GM19193 (cell line): ENCODE data around the gene UGT3A1.

Source experiments
- POLR2A ChIP-seq: IDR thresholded peaks from 4 replicates; pipeline ENCODE4 v1.6.1; 2011; ENCODE audit not compliant: insufficient read depth, insufficient read length; ENCODE audit errors: extremely low read depth

Gene UGT3A1, protein sequence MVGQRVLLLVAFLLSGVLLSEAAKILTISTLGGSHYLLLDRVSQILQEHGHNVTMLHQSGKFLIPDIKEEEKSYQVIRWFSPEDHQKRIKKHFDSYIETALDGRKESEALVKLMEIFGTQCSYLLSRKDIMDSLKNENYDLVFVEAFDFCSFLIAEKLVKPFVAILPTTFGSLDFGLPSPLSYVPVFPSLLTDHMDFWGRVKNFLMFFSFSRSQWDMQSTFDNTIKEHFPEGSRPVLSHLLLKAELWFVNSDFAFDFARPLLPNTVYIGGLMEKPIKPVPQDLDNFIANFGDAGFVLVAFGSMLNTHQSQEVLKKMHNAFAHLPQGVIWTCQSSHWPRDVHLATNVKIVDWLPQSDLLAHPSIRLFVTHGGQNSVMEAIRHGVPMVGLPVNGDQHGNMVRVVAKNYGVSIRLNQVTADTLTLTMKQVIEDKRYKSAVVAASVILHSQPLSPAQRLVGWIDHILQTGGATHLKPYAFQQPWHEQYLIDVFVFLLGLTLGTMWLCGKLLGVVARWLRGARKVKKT

DNA sequence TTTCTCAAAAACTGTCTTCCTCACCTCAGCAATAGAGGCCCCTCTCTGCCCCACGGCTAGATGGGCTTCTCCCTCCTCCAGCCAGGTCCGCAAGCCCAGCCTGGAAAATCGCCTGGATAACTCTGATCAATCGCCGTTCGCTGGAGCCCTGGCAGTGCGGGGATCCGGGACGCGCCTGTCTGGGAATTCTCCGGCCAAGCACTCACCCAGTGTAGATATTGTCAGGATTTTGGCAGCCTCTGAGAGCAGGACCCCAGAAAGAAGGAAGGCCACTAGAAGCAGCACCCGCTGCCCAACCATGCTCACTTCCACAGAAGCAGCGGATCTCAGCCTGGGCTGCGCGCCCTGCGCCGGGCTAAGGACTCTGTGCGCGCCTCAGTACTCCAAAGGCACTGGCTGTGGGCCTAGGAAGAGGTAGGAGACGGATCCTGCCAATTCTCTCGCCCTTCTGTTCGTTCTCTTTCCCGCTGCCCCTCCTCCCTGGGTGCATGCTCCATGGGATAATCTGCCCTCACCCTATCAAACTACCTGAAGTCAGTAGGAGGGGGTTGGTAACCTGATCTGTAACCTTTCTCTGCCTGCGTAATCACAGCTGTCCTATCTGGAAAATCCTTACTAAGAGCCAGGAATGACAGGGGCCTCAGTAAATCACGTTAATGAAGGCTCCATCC, at the start of gene UGT3A1:
Gene UGT3A1 (minus strand): TSS at position 450 of the 671 bp plus-strand sequence. CDS start 150 bp downstream, at position 300.
- no peak for TF ChIP-seq POLR2A

DNA sequence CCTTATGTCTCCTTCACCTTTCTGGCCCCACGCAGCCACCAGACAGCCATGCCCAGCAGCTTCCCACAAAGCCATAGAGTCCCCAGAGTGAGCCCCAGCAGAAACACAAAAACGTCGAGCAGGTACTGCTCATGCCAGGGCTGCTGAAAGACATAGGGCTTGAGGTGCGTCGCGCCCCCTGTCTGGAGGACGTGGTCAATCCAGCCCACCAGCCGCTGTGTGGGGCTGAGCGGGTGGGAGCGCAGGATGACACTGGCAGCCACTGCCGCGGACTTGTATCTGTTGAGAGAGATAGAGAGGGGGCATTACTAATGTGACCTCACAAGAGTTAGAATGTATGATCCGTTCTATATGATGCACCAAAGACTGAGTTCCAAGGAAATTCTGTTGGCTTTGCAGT, 44.5 kb upstream of the UGT3A1 start:
- no peak for TF ChIP-seq POLR2A

DNA sequence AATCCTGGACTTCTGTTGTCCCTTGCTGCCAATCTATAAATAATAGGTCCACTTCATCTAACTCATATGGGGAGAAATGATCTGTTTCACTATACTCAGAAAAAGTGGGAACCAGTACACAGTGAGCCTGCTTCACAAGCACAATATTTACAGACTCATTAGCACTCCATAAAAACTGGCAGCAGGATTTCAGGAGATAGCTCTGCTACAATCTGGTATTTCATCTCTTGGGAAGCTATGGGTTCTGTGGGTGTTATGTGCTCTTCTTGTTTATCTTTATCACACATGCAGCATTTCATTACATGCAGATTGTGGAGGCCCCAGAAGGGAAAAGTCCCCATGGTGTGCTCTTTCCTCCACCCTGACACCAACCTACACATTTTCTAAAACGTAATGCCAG, 42.3 kb upstream of the UGT3A1 start:
- no peak for TF ChIP-seq POLR2A

DNA sequence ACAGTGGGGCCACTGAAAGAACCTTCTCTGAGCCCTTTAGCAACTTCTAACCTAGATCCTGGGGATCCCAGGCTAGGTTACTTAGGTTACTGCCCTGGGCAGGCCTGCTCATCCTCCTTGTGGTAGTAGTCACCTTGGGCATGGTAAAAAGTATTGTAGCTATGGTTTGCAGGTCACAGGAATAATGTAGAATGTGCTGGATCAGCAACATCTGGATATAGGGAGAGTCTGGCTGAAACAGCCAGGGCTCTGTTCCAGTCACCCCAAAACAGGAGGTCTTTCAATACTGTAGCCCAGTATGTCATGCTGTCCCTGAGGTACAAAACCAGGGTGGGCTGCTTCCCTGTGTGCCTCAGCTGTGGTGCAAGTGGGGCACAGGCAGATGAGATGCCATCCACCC, 41.9 kb upstream of the UGT3A1 start:
- TF ChIP-seq POLR2A: no peak

DNA sequence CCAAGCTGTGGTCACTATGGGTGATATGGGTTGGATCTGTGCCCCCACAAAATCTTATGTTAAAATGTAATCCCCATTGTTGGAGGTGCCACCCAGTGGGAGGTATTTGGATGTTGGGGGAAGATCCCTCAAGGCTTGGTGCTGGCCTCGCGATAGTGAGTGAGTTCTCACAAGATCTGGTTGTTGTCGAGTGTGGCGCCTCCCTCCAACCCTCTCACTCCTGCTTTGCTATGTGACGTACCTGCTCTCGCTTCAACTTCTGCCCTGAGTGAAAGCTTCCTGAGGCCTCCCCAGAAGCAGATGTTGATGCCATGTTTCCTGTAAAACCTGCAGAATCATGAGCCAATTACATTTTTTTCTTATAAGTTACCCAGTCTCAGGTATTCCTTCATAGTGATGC, 40.0 kb upstream of the UGT3A1 start:
- no peak for TF ChIP-seq POLR2A

DNA sequence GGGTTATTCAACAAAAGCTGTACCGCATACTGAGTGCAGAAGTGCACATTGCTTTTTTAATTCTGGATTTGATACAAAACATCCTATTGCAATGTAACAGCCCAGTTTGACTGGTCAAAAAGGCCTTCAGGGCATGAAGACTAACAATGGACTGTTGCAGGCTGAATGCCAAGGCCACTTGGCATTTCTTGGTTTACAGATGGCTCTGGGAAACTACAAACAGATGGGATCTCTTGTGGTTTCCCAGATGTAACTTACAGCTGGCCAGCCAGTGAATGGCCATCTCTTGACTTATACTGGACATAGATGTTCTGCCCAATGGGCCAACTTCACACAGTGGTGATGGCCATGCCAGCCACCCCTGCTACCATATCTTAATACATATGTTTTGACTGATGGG, 38.7 kb upstream of the UGT3A1 start:
- no peak for TF ChIP-seq POLR2A

DNA sequence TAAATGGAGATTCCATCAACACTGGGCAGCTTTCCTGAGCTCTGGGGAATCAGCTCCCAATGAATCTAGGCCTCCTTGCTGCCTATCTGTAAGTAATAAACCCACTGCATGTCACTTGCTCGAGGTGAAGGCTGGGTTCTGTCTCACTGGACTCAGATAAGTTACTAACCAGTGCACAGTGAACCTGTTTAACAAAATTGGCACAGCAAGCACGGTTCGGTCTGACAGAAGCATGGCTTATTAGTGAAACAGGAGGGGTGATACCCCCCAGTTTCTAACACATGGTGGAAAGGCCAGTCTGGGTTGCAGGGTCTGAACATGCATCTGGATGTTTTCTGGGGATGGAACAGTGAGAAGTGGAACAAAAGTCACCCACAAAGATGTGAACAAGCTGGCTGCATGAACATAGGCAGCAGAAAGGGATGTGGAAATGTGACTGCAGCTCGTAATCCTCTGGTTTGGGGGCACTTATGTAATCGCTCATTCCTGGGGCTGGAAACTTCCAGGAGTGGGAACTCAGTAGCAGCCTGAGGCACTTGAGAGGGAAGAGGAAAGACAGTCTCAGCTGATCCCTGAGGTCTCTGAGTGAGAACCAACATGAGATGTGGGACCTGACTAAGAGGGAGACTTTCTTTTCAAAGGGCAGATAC, 37.8 kb upstream of the UGT3A1 start:
- no peak for TF ChIP-seq POLR2A

DNA sequence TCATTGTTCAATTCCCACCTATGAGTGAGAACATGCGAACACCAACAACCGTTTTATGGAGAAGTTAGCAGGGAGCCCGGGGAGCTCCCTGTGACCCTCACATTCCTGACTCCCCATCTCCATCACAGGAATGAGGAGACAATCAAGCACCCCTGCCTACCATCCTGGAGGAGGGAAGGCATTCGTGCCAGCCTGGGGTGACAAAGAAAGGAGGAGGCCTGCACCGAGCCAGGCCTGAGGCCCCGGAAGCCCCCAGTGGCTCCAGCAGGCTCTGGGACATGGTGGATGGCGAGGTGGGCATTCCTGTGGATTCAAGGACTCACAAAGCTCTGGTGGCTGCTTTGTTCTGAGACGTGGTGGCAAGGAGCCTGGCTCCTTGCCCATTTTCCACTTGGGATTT, 36.5 kb upstream of the UGT3A1 start:
- no peak for TF ChIP-seq POLR2A

DNA sequence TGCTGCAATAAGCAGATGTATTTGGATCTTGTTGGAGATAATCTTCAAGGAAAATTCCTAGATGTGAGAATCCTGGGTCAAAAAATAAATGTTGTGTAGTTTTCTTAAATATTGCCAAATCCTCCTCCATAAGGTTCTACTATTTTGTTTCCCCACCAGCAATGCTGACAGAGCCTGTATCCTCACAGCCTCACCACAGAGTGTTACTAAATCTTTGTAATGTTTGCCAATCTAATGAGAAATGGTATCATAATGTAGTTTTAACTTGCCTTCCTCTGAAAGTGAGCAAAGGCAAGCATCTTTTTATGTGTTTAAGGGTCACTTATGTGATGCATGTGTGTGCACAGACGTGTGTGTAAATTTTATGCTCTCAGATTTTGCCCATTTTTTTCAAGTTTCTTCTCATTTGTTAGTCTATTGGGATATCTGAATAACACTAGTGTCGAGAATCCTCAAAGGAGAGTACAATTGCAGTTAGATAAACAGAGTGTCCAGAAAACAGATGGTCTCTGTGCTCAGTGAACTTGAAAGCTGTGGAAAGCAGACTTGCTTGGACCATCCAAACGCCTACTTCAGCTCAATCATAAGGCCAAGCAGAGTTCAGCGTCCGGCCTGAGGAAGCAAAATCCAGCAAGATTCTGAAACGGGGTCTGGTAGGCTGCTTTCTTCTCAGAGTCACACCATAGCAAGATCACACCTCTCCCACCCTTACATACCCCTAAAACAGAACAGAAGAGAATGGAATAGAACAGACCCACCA, 35.7 kb upstream of the UGT3A1 start:
- no peak for TF ChIP-seq POLR2A

DNA sequence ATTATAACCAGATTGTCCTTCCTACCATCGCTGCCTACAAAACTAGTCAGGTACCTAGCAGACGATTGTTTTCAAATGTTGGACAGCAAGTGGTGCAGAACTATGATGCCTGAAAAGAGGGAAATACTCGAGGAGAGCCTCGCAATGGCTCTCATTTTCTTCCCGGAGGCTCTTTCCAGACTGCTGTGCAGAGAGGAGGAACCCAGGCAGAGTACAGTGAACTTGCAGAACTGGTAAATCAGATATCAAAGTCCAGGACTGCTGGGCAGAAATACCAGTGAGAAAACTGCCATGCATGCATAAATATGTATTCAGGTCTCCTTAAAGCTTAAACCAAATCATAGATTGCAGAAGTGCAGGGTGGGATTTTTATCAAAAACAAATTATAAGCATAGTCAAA, 26.4 kb upstream of the UGT3A1 start:
- no peak for TF ChIP-seq POLR2A

DNA sequence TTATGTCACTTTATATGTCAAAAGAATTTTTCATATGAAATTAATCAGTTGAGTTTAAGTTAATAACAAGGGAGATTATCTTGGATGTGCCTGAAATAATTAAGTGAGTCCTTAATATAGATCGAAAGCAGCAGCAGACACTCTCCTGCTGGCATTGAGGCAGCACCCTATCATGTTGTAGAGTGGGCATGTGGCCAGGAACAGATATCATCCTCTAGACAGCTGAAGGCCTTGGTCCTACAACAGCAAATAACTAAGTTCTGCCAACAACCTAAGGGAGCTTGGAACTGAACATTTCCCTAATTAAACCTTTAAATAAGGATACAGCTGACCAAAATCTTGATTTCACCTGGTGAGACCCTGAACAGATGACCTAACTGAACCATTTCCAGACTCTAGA, 25.8 kb upstream of the UGT3A1 start:
- TF ChIP-seq POLR2A: no peak

DNA sequence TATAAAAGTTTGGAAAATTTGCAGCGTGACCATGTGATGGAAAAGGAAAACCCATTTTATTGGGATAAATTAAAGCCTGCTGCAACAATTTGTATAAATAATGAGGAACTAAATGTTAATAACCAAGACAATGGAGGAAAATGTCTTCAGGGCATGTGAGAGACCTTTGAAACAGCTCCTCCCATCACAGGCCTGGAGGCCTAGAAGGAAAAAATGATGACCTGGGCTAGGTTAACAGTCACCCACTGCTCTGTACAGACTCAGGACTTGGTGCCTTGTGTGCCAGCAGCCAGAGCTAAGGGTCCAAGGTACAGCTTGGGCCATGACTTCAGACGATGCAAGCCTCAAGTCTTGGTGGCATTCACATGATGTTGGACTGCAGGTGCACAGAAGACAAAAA, 22.0 kb upstream of the UGT3A1 start:
- TF ChIP-seq POLR2A: no peak

DNA sequence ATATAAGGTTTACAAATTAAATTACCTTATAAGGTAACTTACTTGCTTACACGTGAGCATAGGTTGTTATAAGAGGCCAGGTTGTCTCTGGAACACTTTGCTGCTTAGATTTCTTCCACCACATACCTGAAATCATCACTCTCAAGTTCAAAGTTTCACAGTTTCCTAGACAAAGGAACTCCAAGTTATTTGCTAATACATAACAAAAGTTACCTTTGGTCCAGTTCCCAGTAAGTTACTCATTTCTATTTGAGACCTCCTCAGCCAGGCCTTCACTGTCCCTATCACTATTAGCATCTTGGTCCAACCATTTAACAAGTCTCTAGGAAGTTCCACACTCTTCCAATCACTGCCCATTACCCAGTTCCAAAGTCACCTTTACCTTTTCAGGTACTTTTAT, 18.5 kb upstream of the UGT3A1 start:
- no peak for TF ChIP-seq POLR2A

DNA sequence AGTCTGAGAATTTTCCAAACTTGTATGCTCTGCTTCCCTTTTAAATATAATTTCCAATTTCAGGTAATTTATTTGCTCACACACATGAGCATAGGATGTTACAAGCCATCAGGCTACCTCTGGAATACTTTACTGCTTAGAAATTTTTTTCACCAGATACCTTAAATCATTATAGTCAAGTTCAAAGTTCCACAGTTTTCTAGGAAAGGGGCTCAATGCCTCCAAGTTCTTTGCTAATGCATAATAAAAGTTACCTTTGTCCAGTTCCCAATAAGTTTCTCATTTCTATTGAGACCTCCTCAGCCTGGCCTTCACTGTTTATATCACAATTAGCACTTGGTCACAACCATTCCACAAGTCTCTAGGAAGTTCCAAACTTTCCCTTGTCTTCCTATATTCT, 16.2 kb upstream of the UGT3A1 start:
- TF ChIP-seq POLR2A: no peak

DNA sequence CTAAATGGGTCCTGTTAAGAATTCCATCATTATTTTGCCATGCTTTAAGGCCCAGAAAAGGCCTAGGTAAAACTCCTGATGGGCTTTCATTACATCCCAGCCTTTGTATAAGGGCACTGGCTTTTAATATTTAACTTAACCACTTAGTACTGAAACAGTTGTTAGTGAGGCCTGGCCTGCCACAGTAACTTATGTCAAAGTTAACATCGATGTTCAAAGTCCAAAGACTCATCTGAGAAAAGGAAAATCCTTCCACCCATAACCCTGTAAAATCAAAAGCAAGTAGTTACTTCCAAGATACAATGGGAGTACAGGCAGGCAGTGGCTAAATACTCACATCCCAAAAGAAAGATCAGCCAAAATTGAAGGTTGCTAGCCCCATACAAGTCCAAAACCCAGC, 15.0 kb upstream of the UGT3A1 start:
- no peak for TF ChIP-seq POLR2A
